ENCODE results near the gene ATP5PD. TPM values are rescaled to one million over a fixed set of nuclear protein-coding genes. Genes with fewer than 3 reads are reported as not detected.
A peak's percentile ranks its signal among the peaks of the same experiment; 100 is the strongest.

Gene ATP5PD
- total RNA-seq, 1 donor from 2014 or later, result 239 TPM

DNA sequence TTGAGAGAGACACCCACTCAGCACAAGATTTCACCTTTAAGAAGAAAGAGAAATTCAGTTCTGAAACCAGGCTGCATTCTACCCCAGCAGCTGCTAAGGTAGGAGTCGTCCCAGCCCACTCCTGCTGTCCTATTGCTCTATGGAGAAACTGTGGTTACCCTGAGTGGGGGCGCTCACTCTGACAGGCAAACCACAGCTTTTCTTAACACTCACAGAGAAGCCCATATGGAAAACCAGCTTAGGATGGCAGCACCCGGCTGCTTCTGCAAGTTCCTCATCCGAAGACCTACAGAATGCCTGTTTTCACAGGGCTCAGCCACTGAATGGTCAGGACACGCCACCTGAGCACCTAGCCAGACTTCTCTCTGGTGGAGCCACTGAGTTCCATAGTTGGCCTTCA lies 7.5 kb downstream of the ATP5PD start:
- H3K27ac ChIP-seq (ENCODE audit: low read depth, low read length), result no peak overlapping the region
- DNase-seq (ENCODE audit: low read depth) (no peak), FAIRE-seq (no peak)
- H3K4me1 Mint-ChIP-seq (ENCODE audit: low read depth, unreplicated experiment), result no peaks in the 10 kb centered on the region
- H2AFZ ChIP-seq (ENCODE audit: low read depth, low read length), result no peak overlapping the region
- H3K4me3 ChIP-seq (ENCODE audit: insufficient read depth, low read depth, low read length), result no peak overlapping the region
- no peak overlapping the region for H3K4me3 Mint-ChIP-seq (ENCODE audit: unreplicated experiment)
- no peaks in the 10 kb centered on the region for H3K27me3 Mint-ChIP-seq (ENCODE audit: low read depth, unreplicated experiment)
- H3K27me3 ChIP-seq (ENCODE audit: insufficient read depth, low read length), result no peaks in the 10 kb centered on the region
- no peaks in the 10 kb centered on the region for H4K20me1 ChIP-seq (ENCODE audit: insufficient read depth, low read length)
- H3K9ac ChIP-seq (ENCODE audit: low read length), result no peak overlapping the region
- peaks cover 18% of the 10 kb centered on the region for H3K36me3 Mint-ChIP-seq (ENCODE audit: low read depth, unreplicated experiment)
- no peak overlapping the region for H3K4me2 ChIP-seq (ENCODE audit: low read length)
- TF ChIP-seq, protein P1, sequence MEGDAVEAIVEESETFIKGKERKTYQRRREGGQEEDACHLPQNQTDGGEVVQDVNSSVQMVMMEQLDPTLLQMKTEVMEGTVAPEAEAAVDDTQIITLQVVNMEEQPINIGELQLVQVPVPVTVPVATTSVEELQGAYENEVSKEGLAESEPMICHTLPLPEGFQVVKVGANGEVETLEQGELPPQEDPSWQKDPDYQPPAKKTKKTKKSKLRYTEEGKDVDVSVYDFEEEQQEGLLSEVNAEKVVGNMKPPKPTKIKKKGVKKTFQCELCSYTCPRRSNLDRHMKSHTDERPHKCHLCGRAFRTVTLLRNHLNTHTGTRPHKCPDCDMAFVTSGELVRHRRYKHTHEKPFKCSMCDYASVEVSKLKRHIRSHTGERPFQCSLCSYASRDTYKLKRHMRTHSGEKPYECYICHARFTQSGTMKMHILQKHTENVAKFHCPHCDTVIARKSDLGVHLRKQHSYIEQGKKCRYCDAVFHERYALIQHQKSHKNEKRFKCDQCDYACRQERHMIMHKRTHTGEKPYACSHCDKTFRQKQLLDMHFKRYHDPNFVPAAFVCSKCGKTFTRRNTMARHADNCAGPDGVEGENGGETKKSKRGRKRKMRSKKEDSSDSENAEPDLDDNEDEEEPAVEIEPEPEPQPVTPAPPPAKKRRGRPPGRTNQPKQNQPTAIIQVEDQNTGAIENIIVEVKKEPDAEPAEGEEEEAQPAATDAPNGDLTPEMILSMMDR (IDR thresholded peaks at IDR 0.05; ENCODE audit: insufficient read depth, low read depth, low read length), result no peak
- TF ChIP-seq EZH2 (IDR thresholded peaks at IDR 0.05; ENCODE audit: insufficient read depth, low read length), result no peak
- H3K27ac Mint-ChIP-seq (ENCODE audit: unreplicated experiment), result no peak overlapping the region
- no peaks in the 10 kb centered on the region for H3K9me3 Mint-ChIP-seq (ENCODE audit: unreplicated experiment)
- peaks cover 10% of the 10 kb centered on the region for H3K36me3 ChIP-seq (ENCODE audit: insufficient read depth, low read length)
- H3K79me2 ChIP-seq (ENCODE audit: insufficient read depth, low read length), result no peaks in the 10 kb centered on the region
- no peaks in the 10 kb centered on the region for H3K9me3 ChIP-seq (ENCODE audit: insufficient read depth, low read depth, low read length)
- H3K4me1 ChIP-seq (ENCODE audit: insufficient read depth, low read length), result peaks cover 4% of the 10 kb centered on the region

DNA sequence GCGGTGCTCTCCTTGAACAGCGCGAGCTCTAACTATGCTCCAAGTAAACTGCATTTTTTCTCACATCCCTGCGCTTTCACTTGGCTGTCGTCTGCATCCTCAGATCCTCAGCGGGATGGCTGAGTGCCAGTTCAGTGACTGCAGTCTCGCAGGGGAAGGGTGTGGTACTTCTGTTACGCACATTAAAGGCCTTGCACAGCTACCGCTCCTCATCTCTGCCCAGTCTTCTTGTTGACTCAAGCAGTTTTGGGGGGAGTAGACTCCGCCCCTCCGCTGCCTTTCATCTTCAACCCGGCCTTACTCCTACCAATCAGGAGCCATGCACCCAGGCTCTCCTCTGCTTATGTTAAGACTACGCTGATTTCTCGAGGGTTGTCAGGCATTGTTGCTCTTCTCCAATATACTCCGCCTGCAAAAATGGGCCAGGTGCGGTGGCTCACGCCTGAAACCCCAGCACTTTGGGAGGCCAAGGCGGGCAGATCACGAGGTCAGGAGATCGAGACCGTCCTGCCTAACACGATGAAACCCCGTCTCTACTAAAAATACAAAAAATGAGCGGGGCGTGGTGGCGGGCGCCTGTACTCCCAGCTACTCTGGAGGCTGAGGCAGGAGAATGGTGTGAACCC lies 10.0 kb downstream of the ATP5PD start:
- FAIRE-seq (no peak), DNase-seq (ENCODE audit: low read depth) (peak; percentile 61)

More for the DNA sequence above, 10.0 kb downstream of the ATP5PD start:
- no peaks in the 10 kb centered on the region for H3K4me1 Mint-ChIP-seq (ENCODE audit: low read depth, unreplicated experiment)
- Histone ChIP-seq H4K20me1 (ENCODE audit: insufficient read depth, low read length) (peaks cover 3% of the 10 kb centered on the region), H3K4me3 (ENCODE audit: insufficient read depth, low read depth, low read length) (no peak overlapping the region), H3K27ac (ENCODE audit: low read depth, low read length) (no peak overlapping the region), H3K9me3 (ENCODE audit: insufficient read depth, low read depth, low read length) (no peaks in the 10 kb centered on the region), H3K36me3 (ENCODE audit: insufficient read depth, low read length) (peaks cover 10% of the 10 kb centered on the region), H3K9ac (ENCODE audit: low read length) (no peak overlapping the region), H3K4me1 (ENCODE audit: insufficient read depth, low read length) (peaks cover 19% of the 10 kb centered on the region), H3K79me2 (ENCODE audit: insufficient read depth, low read length) (no peaks in the 10 kb centered on the region), H3K27me3 (ENCODE audit: insufficient read depth, low read length) (no peaks in the 10 kb centered on the region), H2AFZ (ENCODE audit: low read depth, low read length) (no peak overlapping the region), H3K4me2 (ENCODE audit: low read length) (no peak overlapping the region)
- peak overlapping the region; percentile 1 for H3K4me3 Mint-ChIP-seq (ENCODE audit: unreplicated experiment)
- peak overlapping the region; percentile 34 for H3K27ac Mint-ChIP-seq (ENCODE audit: unreplicated experiment)
- TF ChIP-seq, protein P1 (IDR thresholded peaks at IDR 0.05; ENCODE audit: insufficient read depth, low read depth, low read length), result no peak
- TF ChIP-seq EZH2 (IDR thresholded peaks at IDR 0.05; ENCODE audit: insufficient read depth, low read length), result no peak
- peaks cover 12% of the 10 kb centered on the region for H3K36me3 Mint-ChIP-seq (ENCODE audit: low read depth, unreplicated experiment)
- H3K9me3 Mint-ChIP-seq (ENCODE audit: unreplicated experiment), result peaks cover 2% of the 10 kb centered on the region
- H3K27me3 Mint-ChIP-seq (ENCODE audit: low read depth, unreplicated experiment), result peaks cover 6% of the 10 kb centered on the region

Data from astrocyte (in vitro differentiated cells and primary cell).